H1 (cell line): Measurements from ENCODE around the gene CSF2. TPM values are rescaled to one million over a fixed set of nuclear protein-coding genes. Genes with fewer than 3 reads are reported as not detected.

ENCODE experiments used
- CTCF ChIA-PET: fragments of 300-600 bp; sonication (Branson Sonifier 250); formaldehyde crosslinking; loops from one replicate; lab custom pipeline; 2021; ENCODE audit not compliant: partially characterized antibody; lab: Charles Lee
- POLR2A ChIA-PET: fragments of 300-600 bp; sonication (Branson Sonifier 250); formaldehyde crosslinking; loops from one replicate; lab custom pipeline; 2021; ENCODE audit warnings: inconsistent platforms; ENCODE audit not compliant: partially characterized antibody; lab: Charles Lee
- DNase-seq, 2 experiments: peaks; one replicate each; pipeline versions ENCODE4 v3.0.0 to v3.0.0-alpha.2; 2010 to 2022; ENCODE audit warnings: low spot score in 2 of 2, low read depth in 1 of 2, mixed read lengths in 1 of 2
- FAIRE-seq: peaks from 2 replicates; lab custom pipeline; 2011; peaks lifted over from hg19 to GRCh38; lab: Jason Lieb, UNC
- H2AFZ ChIP-seq: 2 replicates; pipeline ENCODE4 v1.8.1; 2012; ENCODE audit warnings: low read length, inconsistent platforms
- H2AK5ac ChIP-seq: 2 replicates; pipeline ENCODE4 v1.6.1; 2013; ENCODE audit warnings: low read depth, low read length
- H2BK120ac ChIP-seq: replicated peaks from 2 replicates; pipeline ENCODE3; 2013; ENCODE audit warnings: low read depth, low read length, inconsistent platforms
- H2BK12ac ChIP-seq: 2 replicates; pipeline ENCODE4 v1.6.1; 2013; ENCODE audit warnings: low read depth, low read length
- H2BK15ac ChIP-seq: 2 replicates; pipeline ENCODE4 v1.6.1; 2013; ENCODE audit warnings: low read length
- H2BK20ac ChIP-seq: 2 replicates; pipeline ENCODE4 v1.6.1; 2013; ENCODE audit warnings: low read length
- H2BK5ac ChIP-seq: 2 replicates; pipeline ENCODE4 v1.6.1; 2013; ENCODE audit warnings: low read depth, low read length
- H3K14ac ChIP-seq: 2 replicates; pipeline ENCODE4 v1.6.1; 2013; ENCODE audit warnings: inconsistent platforms; ENCODE audit not compliant: insufficient read length
- H3K18ac ChIP-seq: 2 replicates; pipeline ENCODE4 v1.6.1; 2013; ENCODE audit warnings: low read length; ENCODE audit errors: extremely low read depth
- H3K23ac ChIP-seq: 2 replicates; pipeline ENCODE4 v1.6.1; 2013; ENCODE audit warnings: inconsistent platforms; ENCODE audit not compliant: insufficient read length
- H3K23me2 ChIP-seq: 2 replicates; pipeline ENCODE4 v1.6.1; 2013; ENCODE audit warnings: low read depth, low read length
- H3K27ac ChIP-seq: 2 replicates; pipeline ENCODE4 v1.6.1; 2011; ENCODE audit warnings: low read depth, low read length, inconsistent platforms
- H3K27me3 ChIP-seq, 4 experiments: replicated peaks in 1 of 4; 1 replicate in 1 of 4; 2 replicates in 3 of 4; pipeline versions ENCODE4 v1.6.1 to v1.8.1; 2011 to 2013; ENCODE audit warnings: low read length in 3 of 4, mild to moderate bottlenecking in 3 of 4, inconsistent platforms in 2 of 4, mixed read lengths in 2 of 4, moderate library complexity in 1 of 4; ENCODE audit not compliant: control insufficient read depth in 3 of 4, insufficient read depth in 3 of 4; ENCODE audit errors: extremely low read depth in 1 of 4
- H3K36me3 ChIP-seq, 4 experiments: 2 replicates each; pipeline versions ENCODE4 v1.6.1 to v1.8.1; 2011 to 2013; ENCODE audit warnings: mild to moderate bottlenecking in 4 of 4, low read length in 3 of 4, moderate library complexity in 2 of 4, control low read depth in 1 of 4, inconsistent platforms in 1 of 4; ENCODE audit not compliant: insufficient read depth in 4 of 4, control insufficient read depth in 2 of 4
- H3K4ac ChIP-seq: replicated peaks from 2 replicates; pipeline ENCODE3; 2013; ENCODE audit warnings: low read length, low read depth, mixed read lengths, inconsistent platforms; ENCODE audit not compliant: insufficient read length
- H3K4me1 ChIP-seq, 4 experiments: replicated peaks in 1 of 4; 1 replicate in 1 of 4; 2 replicates in 3 of 4; pipeline versions ENCODE4 v1.6.1 to v1.8.1; 2011 to 2013; ENCODE audit warnings: low read length in 3 of 4, inconsistent platforms in 2 of 4, mixed read lengths in 1 of 4; ENCODE audit not compliant: insufficient read depth in 4 of 4, control insufficient read depth in 3 of 4
- H3K4me2 ChIP-seq, 2 experiments: 2 replicates each; pipeline versions ENCODE4 v1.6.1 to v1.8.1; 2011 to 2013; ENCODE audit warnings: low read depth in 2 of 2, low read length in 2 of 2, control low read depth in 1 of 2, inconsistent platforms in 1 of 2, mild to moderate bottlenecking in 1 of 2; ENCODE audit not compliant: insufficient read depth in 1 of 2
- H3K4me3 ChIP-seq, 4 experiments: fragments of 200-600, 300-600 bp in 1 of 4; sonication (generic), shearing (Covaris generic), sonication (Bioruptor Twin) in 1 of 4; 2 replicates each; pipeline versions ENCODE4 v1.5.1 to v1.8.1; 2011 to 2016; ENCODE audit warnings: low read length in 4 of 4, low read depth in 3 of 4, control low read depth in 2 of 4, inconsistent platforms in 2 of 4, mild to moderate bottlenecking in 2 of 4, mixed read lengths in 1 of 4, moderate library complexity in 1 of 4; ENCODE audit not compliant: insufficient read depth in 2 of 4; ENCODE audit errors: extremely low read depth in 1 of 4
- H3K56ac ChIP-seq: replicated peaks from 2 replicates; pipeline ENCODE3; 2013; ENCODE audit warnings: low read depth, mild to moderate bottlenecking, mixed read lengths, low read length, inconsistent platforms; ENCODE audit not compliant: insufficient read length
- H3K79me1 ChIP-seq: 2 replicates; pipeline ENCODE4 v1.6.1; 2013; ENCODE audit warnings: low read depth, low read length, control low read depth
- H3K79me2 ChIP-seq, 2 experiments: 2 replicates each; pipeline versions ENCODE4 v1.6.1 to v1.8.1; 2012 to 2013; ENCODE audit warnings: low read length in 2 of 2, mild to moderate bottlenecking in 2 of 2, inconsistent platforms in 1 of 2; ENCODE audit not compliant: insufficient read depth in 2 of 2, control insufficient read depth in 1 of 2
- H3K9ac ChIP-seq, 4 experiments: replicated peaks in 1 of 4; 1 replicate in 1 of 4; 2 replicates in 3 of 4; pipeline versions ENCODE4 v1.6.1 to v1.8.1; 2011 to 2013; ENCODE audit warnings: low read depth in 3 of 4, low read length in 3 of 4, control low read depth in 2 of 4, mild to moderate bottlenecking in 2 of 4, moderate library complexity in 2 of 4, inconsistent platforms in 1 of 4; ENCODE audit errors: extremely low read depth in 1 of 4
- H3K9me3 ChIP-seq, 2 experiments: 2 replicates each; pipeline versions ENCODE4 v1.6.1 to v1.8.1; 2012 to 2013; ENCODE audit warnings: mild to moderate bottlenecking in 2 of 2, moderate library complexity in 2 of 2, control low read depth in 1 of 2, inconsistent platforms in 1 of 2, low read depth in 1 of 2, low read length in 1 of 2, mixed read lengths in 1 of 2; ENCODE audit not compliant: insufficient read depth in 2 of 2
- H4K20me1 ChIP-seq, 2 experiments: replicated peaks in 1 of 2; 2 replicates each; pipeline versions ENCODE3 to v1.8.1; 2011 to 2013; ENCODE audit warnings: inconsistent platforms in 2 of 2, low read length in 2 of 2, mild to moderate bottlenecking in 1 of 2; ENCODE audit not compliant: insufficient read depth in 2 of 2, control insufficient read depth in 1 of 2
- H4K5ac ChIP-seq: 2 replicates; pipeline ENCODE4 v1.6.1; 2013; ENCODE audit warnings: low read length, low read depth, mixed read lengths, inconsistent platforms; ENCODE audit not compliant: insufficient read length
- H4K8ac ChIP-seq: 2 replicates; pipeline ENCODE4 v1.8.0; 2013; ENCODE audit warnings: mild to moderate bottlenecking, moderate library complexity, low read length, inconsistent platforms; ENCODE audit not compliant: insufficient read depth; ENCODE audit errors: extremely low read depth
- H4K91ac ChIP-seq: replicated peaks from 2 replicates; pipeline ENCODE3; 2013; ENCODE audit warnings: low read length, mixed read lengths, inconsistent platforms; ENCODE audit not compliant: insufficient read length
- CEBPB ChIP-seq: IDR thresholded peaks from 2 replicates; pipeline ENCODE4 v1.6.1; 2012; ENCODE audit warnings: low read depth, low read length
- CHD1 ChIP-seq: IDR thresholded peaks from 2 replicates; pipeline ENCODE4 v1.6.1; 2012; ENCODE audit warnings: low read depth, low read length, improper control_type of control experiment
- GABPA ChIP-seq: IDR thresholded peaks from 2 replicates; pipeline ENCODE4 v1.6.1; 2011; ENCODE audit warnings: mild to moderate bottlenecking, low read length, moderate library complexity, borderline replicate concordance; ENCODE audit not compliant: insufficient read depth
- NANOG ChIP-seq: IDR thresholded peaks from 2 replicates; pipeline ENCODE4 v1.6.1; 2011; ENCODE audit warnings: low read length, low read depth, mild to moderate bottlenecking, inconsistent platforms; ENCODE audit not compliant: insufficient read depth, poor library complexity, severe bottlenecking
- SIRT6 ChIP-seq: IDR thresholded peaks from one replicate; pipeline ENCODE4 v1.7.1; 2012; ENCODE audit warnings: low read length, inconsistent platforms
- SP4 ChIP-seq: IDR thresholded peaks from 2 replicates; pipeline ENCODE4 v1.6.1; 2012; ENCODE audit warnings: low read length, inconsistent platforms
- TAF1 ChIP-seq: IDR thresholded peaks from 2 replicates; pipeline ENCODE4 v1.6.1; 2011; ENCODE audit warnings: mild to moderate bottlenecking, low read depth, low read length
- WGBS, 2 experiments: shearing (Covaris generic) in 1 of 2; methylation state at CpG; one replicate each; pipeline versions ENCODE4 v1.1.6 to v1.1.7; 2013 to 2015; ENCODE audit warnings: low lambda C conversion rate in 2 of 2, mixed read lengths in 2 of 2, inconsistent platforms in 1 of 2, low coverage in 1 of 2, missing lambda C conversion rate in 1 of 2; ENCODE audit not compliant: insufficient replicate concordance in 2 of 2, insufficient coverage in 1 of 2, insufficient read length in 1 of 2; ENCODE audit errors: extremely low coverage in 1 of 2, missing lambda C conversion rate in 1 of 2; 5-methylcytosine and 5-hydroxymethylcytosine counted together
- polyA plus RNA-seq, 7 experiments: library from polyadenylated mRNA; depleted of rRNA in 3 of 7; stranded (reverse) in 5 of 7; unstranded in 2 of 7; fragments of >200 nt in 5 of 7; fragments of 200-250 nt in 2 of 7; gene quantifications; 1 replicate in 5 of 7; 2 replicates in 1 of 7; 4 replicates in 1 of 7; pipeline versions ENCODE4 v1.2.1 to v1.2.3, GENCODE V29; 2011 to 2013; ENCODE audit warnings: missing spikeins in 2 of 7, mixed read lengths in 2 of 7
- total RNA-seq: library from RNA; stranded (reverse); fragmentation: NEBNext Ultra II Directional; extraction: Animal tissue kit (Norgen Biotek cat#: 25700); gene quantifications from 2 replicates; pipeline ENCODE4 v1.2.1, GENCODE V29; 2021

The CSF2 gene
- total and polyA plus RNA-seq, 2 of the 8 experiments (the other 6 are each of a cell fraction or from before 2014, with no cell fraction given): not detected

GRCh38 chr5:132086277-132086794 is 12.7 kb downstream of the CSF2 start:
- no peak overlapping the region for H2AFZ ChIP-seq
- H2BK12ac ChIP-seq: no peak overlapping the region
- FAIRE-seq (no peak), DNase-seq (no peak)
- H3K4me2 ChIP-seq: no peak overlapping the region
- POLR2A ChIA-PET: no interaction called here
- H3K79me2 ChIP-seq: no peaks in the 10 kb centered on the region
- WGBS, 2 experiments: 91% methylated on average over 2 of the region's 2 CpGs; no CpG with 5 or more reads in 1 of the 2 experiments
- CTCF ChIA-PET: interaction anchor here (0.8 to 2.0 kb wide), 3 partner anchors 24 to 152 kb away, joined by 3 to 4 read pairs (median 4); no protein-coding TSS in a partner anchor
- H2AK5ac ChIP-seq: no peak overlapping the region
- no peaks in the 10 kb centered on the region for H3K79me1 ChIP-seq
- no peak overlapping the region for H2BK5ac ChIP-seq
- H3K56ac ChIP-seq: no peak overlapping the region
- no peak overlapping the region for H2BK20ac ChIP-seq
- no peak overlapping the region for H3K27ac ChIP-seq
- no peak overlapping the region for H3K18ac ChIP-seq
- H4K91ac ChIP-seq: no peak overlapping the region
- H3K4ac ChIP-seq: no peak overlapping the region
- no peaks in the 10 kb centered on the region for H3K9me3 ChIP-seq
- no peaks in the 10 kb centered on the region for H3K23me2 ChIP-seq
- H3K27me3 ChIP-seq: no peaks in the 10 kb centered on the region
- no peak overlapping the region for H2BK15ac ChIP-seq
- H3K4me1 ChIP-seq: no peaks in the 10 kb centered on the region
- no peak overlapping the region for H3K23ac ChIP-seq
- no peak overlapping the region for H3K4me3 ChIP-seq
- H2BK120ac ChIP-seq: no peak overlapping the region
- no peak overlapping the region for H3K9ac ChIP-seq
- H3K14ac ChIP-seq: no peak overlapping the region
- no peaks in the 10 kb centered on the region for H4K20me1 ChIP-seq
- H4K5ac ChIP-seq: no peak overlapping the region
- H3K36me3 ChIP-seq: no peaks in the 10 kb centered on the region
- TF ChIP-seq CEBPB (no peak), SP4 (no peak), SIRT6 (no peak), CHD1 (no peak), TAF1 (no peak), GABPA (no peak), NANOG (no peak)
- no peak overlapping the region for H4K8ac ChIP-seq
